ENCODE data around the gene ALKBH2.

- no peak for TF ChIP-seq CTCF (IDR thresholded peaks at IDR 0.05; ENCODE audit: poor library complexity)
- TF ChIP-seq EZH2 (IDR thresholded peaks at IDR 0.05; ENCODE audit: borderline replicate concordance), result no peak
- no peak for TF ChIP-seq EZH2phosphoT487 (IDR thresholded peaks at IDR 0.05; ENCODE audit: low read depth, severe bottlenecking, unreplicated experiment)
These were observed 22.7 kb upstream of the ALKBH2 start, which contains the start of gene ACACB for GRCh38 chr12:109115758-109116610.
